HL-60 (cell line): ENCODE measurements around the gene KRT20.

Source experiments
- DNase-seq, 2 experiments: peaks; one replicate each; pipeline ENCODE4 v3.0.0-alpha.2; 2010 to 2020; ENCODE audit warnings: low read depth in 1 of 2, low spot score in 1 of 2
- H3K27ac ChIP-seq: fragments of 250-450 bp; sonication (Bioruptor Pico); replicated peaks from 2 replicates; pipeline ENCODE4 v1.5.1; 2020; ENCODE audit warnings: mild to moderate bottlenecking, moderate library complexity
- H3K27me3 ChIP-seq: fragments of 250-450 bp; sonication (Bioruptor Pico); 2 replicates; pipeline ENCODE4 v1.5.1; 2021; ENCODE audit warnings: mild to moderate bottlenecking, moderate library complexity; ENCODE audit not compliant: insufficient read depth, poor library complexity, severe bottlenecking
- H3K4me3 ChIP-seq: replicated peaks from 2 replicates; pipeline ENCODE4 v1.5.1; 2011; ENCODE audit warnings: mild to moderate bottlenecking, control low read depth, low read length; ENCODE audit not compliant: insufficient read depth
- CTCF ChIP-seq: IDR thresholded peaks from one replicate; pipeline ENCODE4 v1.5.1; 2011; ENCODE audit warnings: low read length, control low read depth, inconsistent platforms; ENCODE audit not compliant: insufficient read depth
- GABPA ChIP-seq: IDR thresholded peaks from 2 replicates; pipeline ENCODE4 v1.6.1; 2012; ENCODE audit warnings: low read depth
- POLR2AphosphoS5 ChIP-seq: IDR thresholded peaks from 2 replicates; pipeline ENCODE4 v1.6.1; 2012; ENCODE audit warnings: low read depth
- REST ChIP-seq: IDR thresholded peaks from 2 replicates; pipeline ENCODE4 v1.6.1; 2012; ENCODE audit warnings: low read depth; ENCODE audit not compliant: insufficient replicate concordance
- SPI1 ChIP-seq: IDR thresholded peaks from 2 replicates; pipeline ENCODE4 v1.6.1; 2012; ENCODE audit warnings: low read depth, mild to moderate bottlenecking, borderline replicate concordance

Gene KRT20

GRCh38 chr17:40827746-40828453, 57.1 kb downstream of the KRT20 start:
- no peak overlapping the region for H3K4me3 ChIP-seq
- DNase-seq, result no peak
- no peaks in the 10 kb centered on the region for H3K27me3 ChIP-seq
- TF ChIP-seq GABPA (no peak), SPI1 (no peak), POLR2AphosphoS5 (no peak), CTCF (no peak), REST (no peak)
- H3K27ac ChIP-seq, result no peak overlapping the region
